B cell (primary cell): ENCODE data around the gene BSND. TPM values are rescaled to one million over a fixed set of nuclear protein-coding genes. Genes with fewer than 3 reads are reported as not detected.

ENCODE experiments used
- ATAC-seq: fragments of 200-7000 bp; cut with Tn5 transposase; one replicate; pipeline ENCODE4 v1.10.0; 2021; ENCODE audit warnings: low read depth, mild to moderate bottlenecking, moderate number of reproducible peaks, moderate library complexity
- CTCF ChIA-PET: fragments of 350-600 bp; sonication (Branson Sonifier 250); formaldehyde crosslinking; loops from one replicate; lab custom pipeline; 2021; ENCODE audit warnings: antibody characterized with exemption, inconsistent platforms; lab: Charles Lee
- POLR2A ChIA-PET: fragments of 350-600 bp; sonication (Branson Sonifier 250); formaldehyde crosslinking; loops from one replicate; lab custom pipeline; 2021; ENCODE audit warnings: antibody characterized with exemption; lab: Charles Lee
- DNase-seq: peaks from one replicate; pipeline ENCODE4 v3.0.0; 2013
- H2AFZ ChIP-seq: 2 replicates; pipeline ENCODE4 v1.6.1; 2012; ENCODE audit warnings: mild to moderate bottlenecking, low read depth, low read length; ENCODE audit not compliant: insufficient read depth, poor library complexity, severe bottlenecking
- H3K27ac ChIP-seq, 2 donors: 1 replicate in 1 of 2; 2 replicates in 1 of 2; pipeline ENCODE4 v1.5.1; 2012 to 2013; ENCODE audit warnings: low read length in 2 of 2, mild to moderate bottlenecking in 2 of 2, moderate library complexity in 1 of 2
- H3K27me3 ChIP-seq, 4 experiments: fragments of 200-600 bp in 1 of 4; sonication (generic) in 1 of 4; replicated peaks in 1 of 4; 1 replicate in 2 of 4; 2 replicates in 2 of 4; pipeline versions ENCODE4 v1.6.1 to v1.7.0; 2013 to 2016; ENCODE audit warnings: low read length in 3 of 4, mild to moderate bottlenecking in 2 of 4, mixed read lengths in 1 of 4, moderate library complexity in 1 of 4; ENCODE audit not compliant: insufficient read depth in 4 of 4, control insufficient read depth in 3 of 4; ENCODE audit errors: control extremely low read depth in 1 of 4
- H3K36me3 ChIP-seq, 2 experiments: replicated peaks in 1 of 2; 1 replicate in 1 of 2; 2 replicates in 1 of 2; pipeline versions ENCODE4 v1.6.1 to v1.7.1; 2013; ENCODE audit warnings: low read length in 1 of 2; ENCODE audit not compliant: insufficient read depth in 2 of 2, control insufficient read depth in 1 of 2; ENCODE audit errors: control extremely low read depth in 1 of 2, extremely low read depth in 1 of 2
- H3K4me1 ChIP-seq, 2 donors: fragments of 200-600 bp in 1 of 2; sonication (generic) in 1 of 2; 1 replicate in 1 of 2; 2 replicates in 1 of 2; pipeline versions ENCODE4 v1.5.1 to v1.6.1; 2013 to 2017; ENCODE audit warnings: low read length in 2 of 2; ENCODE audit not compliant: control insufficient read depth in 2 of 2, insufficient read depth in 2 of 2
- H3K4me2 ChIP-seq: replicated peaks from 2 replicates; pipeline ENCODE3; 2012; ENCODE audit warnings: mild to moderate bottlenecking, low read depth, low read length; ENCODE audit not compliant: poor library complexity, severe bottlenecking
- H3K4me3 ChIP-seq, 5 experiments: fragments of 200-600 bp in 1 of 5; sonication (generic) in 1 of 5; 1 replicate in 3 of 5; 2 replicates in 2 of 5; pipeline versions ENCODE4 v1.5.1 to v1.7.0; 2011 to 2016; ENCODE audit warnings: low read length in 4 of 5, mild to moderate bottlenecking in 4 of 5, low read depth in 2 of 5, control low read depth in 1 of 5, moderate library complexity in 1 of 5; ENCODE audit not compliant: insufficient read depth in 1 of 5; ENCODE audit errors: control extremely low read depth in 1 of 5, extremely low read depth in 1 of 5
- H3K79me2 ChIP-seq: fragments of 200-600 bp; sonication (generic); one replicate; pipeline ENCODE4 v1.6.0; 2016; ENCODE audit warnings: low read length; ENCODE audit not compliant: control insufficient read depth, insufficient read depth
- H3K9ac ChIP-seq: fragments of 200-600 bp; sonication (generic); 2 replicates; pipeline ENCODE4 v1.6.1; 2017; ENCODE audit warnings: mild to moderate bottlenecking, low read length, moderate library complexity
- H3K9me3 ChIP-seq, 3 donors: one replicate each; pipeline versions ENCODE4 v1.6.1 to v1.7.1; 2013; ENCODE audit warnings: low read length in 2 of 3; ENCODE audit not compliant: control insufficient read depth in 2 of 3, insufficient read depth in 1 of 3; ENCODE audit errors: control extremely low read depth in 1 of 3
- H4K20me1 ChIP-seq: 2 replicates; pipeline ENCODE4 v1.6.0; 2012; ENCODE audit warnings: mild to moderate bottlenecking, low read length; ENCODE audit not compliant: insufficient read depth, control insufficient read depth, poor library complexity, severe bottlenecking
- H3K27ac Mint-ChIP-seq: one replicate; pipeline ENCODE4 v1.8.0; 2021; ENCODE audit warnings: mixed read lengths
- H3K27me3 Mint-ChIP-seq: one replicate; pipeline ENCODE4 v1.8.0; 2021; ENCODE audit warnings: mixed read lengths
- H3K4me1 Mint-ChIP-seq: one replicate; pipeline ENCODE4 v1.8.0; 2021; ENCODE audit warnings: mixed read lengths
- H3K4me3 Mint-ChIP-seq: one replicate; pipeline ENCODE4 v1.8.0; 2021; ENCODE audit warnings: mixed read lengths
- H3K9me3 Mint-ChIP-seq: one replicate; pipeline ENCODE4 v1.8.0; 2022; ENCODE audit warnings: mixed read lengths; ENCODE audit not compliant: insufficient read depth
- EZH2 ChIP-seq: IDR thresholded peaks from 2 replicates; pipeline ENCODE4 v1.6.1; 2012; ENCODE audit warnings: borderline replicate concordance, low read depth, mild to moderate bottlenecking, moderate library complexity, low read length; ENCODE audit not compliant: insufficient read depth, poor library complexity, severe bottlenecking
- WGBS: methylation state at CpG from one replicate; pipeline ENCODE4 v1.1.5; 2013; ENCODE audit warnings: missing lambda C conversion rate; ENCODE audit not compliant: insufficient coverage; 5-methylcytosine and 5-hydroxymethylcytosine counted together
- intact Hi-C: fragments of 100-400 bp; cut with micrococcal nuclease; formaldehyde crosslinking; loops from one replicate; pipeline ENCODE4 v1.10.0; 2022
- polyA plus RNA-seq: library from polyadenylated mRNA; depleted of rRNA; stranded (reverse); fragments of >200 nt; gene quantifications from 2 replicates; pipeline ENCODE4 v1.2.3, GENCODE V29; 2012
- total RNA-seq, 2 donors: library from RNA; stranded (reverse); fragments of 120-200 nt in 1 of 2; gene quantifications; 1 replicate in 1 of 2; 2 replicates in 1 of 2; pipeline versions ENCODE4 v1.2.3 to v1.2.4, GENCODE V29; 2013 to 2022
- TF ChIP-seq, protein P1 (sequence below): fragments of 200-600 bp; IDR thresholded peaks from one replicate; pipeline ENCODE4 v1.8.0; 2022; ENCODE audit warnings: antibody characterized with exemption, mild to moderate bottlenecking

BSND gene
- total and polyA plus RNA-seq, 2 donors (not counting 1 experiment from before 2014, with no cell fraction given): not detected

DNA sequence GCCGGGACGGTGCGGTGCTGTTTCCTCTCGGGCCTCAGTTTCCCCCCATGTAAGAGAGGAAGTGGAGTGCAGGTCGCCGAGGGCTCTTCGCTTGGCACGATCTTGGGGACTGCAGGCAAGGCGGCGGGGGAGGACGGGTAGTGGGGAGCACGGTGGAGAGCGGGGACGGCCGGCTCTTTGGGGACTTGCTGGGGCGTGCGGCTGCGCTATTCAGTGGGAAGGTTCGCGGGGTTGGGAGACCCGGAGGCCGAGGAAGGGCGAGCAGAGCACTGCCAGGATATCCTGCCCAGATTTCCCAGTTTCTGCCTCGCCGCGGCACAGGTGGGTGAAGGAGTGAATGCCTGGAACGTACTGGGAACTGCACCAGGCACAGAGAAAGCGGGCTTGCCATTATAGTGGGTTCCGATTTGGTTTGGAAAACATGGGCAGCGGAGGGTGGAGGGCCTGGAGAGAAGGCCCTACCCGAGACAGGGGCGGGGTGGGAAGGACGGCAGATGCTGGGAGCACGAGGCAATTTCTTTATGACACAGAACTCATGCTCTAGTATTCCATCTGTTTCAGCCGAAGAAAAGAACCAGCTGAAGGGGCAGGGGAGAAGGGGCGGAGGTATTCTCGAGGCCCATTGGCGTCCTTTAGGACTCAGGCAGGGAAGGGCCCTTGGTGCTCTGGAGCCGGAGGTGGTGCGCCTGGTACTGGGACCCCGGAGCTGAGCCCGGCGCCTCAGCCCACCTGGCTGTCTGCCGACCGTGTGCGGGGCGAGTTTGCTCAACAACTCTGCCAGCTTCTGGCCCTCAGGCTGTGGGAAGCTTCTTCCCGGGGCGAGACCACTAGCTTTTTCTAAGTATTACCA, 41.6 kb downstream of the BSND start:
- Histone ChIP-seq H3K36me3 (no peaks in the 10 kb centered on the region), H3K9me3 (no peaks in the 10 kb centered on the region), H3K4me1 (no peaks in the 10 kb centered on the region), H3K79me2 (no peaks in the 10 kb centered on the region), H2AFZ (no peak overlapping the region), H4K20me1 (no peaks in the 10 kb centered on the region), H3K27me3 (peaks cover 0 to 28% (median 8%) of the 10 kb centered on the region in 4 experiments), H3K9ac (no peak overlapping the region), H3K4me2 (no peak overlapping the region), H3K27ac (no peak overlapping the region), H3K4me3 (no peak overlapping the region)
- WGBS: 18% methylated on average over 44 of the region's 49 CpGs
- DNase-seq (no peak), ATAC-seq (no peak)
- Mint-ChIP-seq H3K4me1 (no peaks in the 10 kb centered on the region), H3K4me3 (no peak overlapping the region), H3K27ac (no peak overlapping the region), H3K9me3 (no peaks in the 10 kb centered on the region), H3K27me3 (peaks cover 53% of the 10 kb centered on the region)
- TF ChIP-seq, protein P1, sequence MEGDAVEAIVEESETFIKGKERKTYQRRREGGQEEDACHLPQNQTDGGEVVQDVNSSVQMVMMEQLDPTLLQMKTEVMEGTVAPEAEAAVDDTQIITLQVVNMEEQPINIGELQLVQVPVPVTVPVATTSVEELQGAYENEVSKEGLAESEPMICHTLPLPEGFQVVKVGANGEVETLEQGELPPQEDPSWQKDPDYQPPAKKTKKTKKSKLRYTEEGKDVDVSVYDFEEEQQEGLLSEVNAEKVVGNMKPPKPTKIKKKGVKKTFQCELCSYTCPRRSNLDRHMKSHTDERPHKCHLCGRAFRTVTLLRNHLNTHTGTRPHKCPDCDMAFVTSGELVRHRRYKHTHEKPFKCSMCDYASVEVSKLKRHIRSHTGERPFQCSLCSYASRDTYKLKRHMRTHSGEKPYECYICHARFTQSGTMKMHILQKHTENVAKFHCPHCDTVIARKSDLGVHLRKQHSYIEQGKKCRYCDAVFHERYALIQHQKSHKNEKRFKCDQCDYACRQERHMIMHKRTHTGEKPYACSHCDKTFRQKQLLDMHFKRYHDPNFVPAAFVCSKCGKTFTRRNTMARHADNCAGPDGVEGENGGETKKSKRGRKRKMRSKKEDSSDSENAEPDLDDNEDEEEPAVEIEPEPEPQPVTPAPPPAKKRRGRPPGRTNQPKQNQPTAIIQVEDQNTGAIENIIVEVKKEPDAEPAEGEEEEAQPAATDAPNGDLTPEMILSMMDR: no peak
- no peak for TF ChIP-seq EZH2
- POLR2A ChIA-PET: no interaction called here
- CTCF ChIA-PET: no interaction called here
- intact Hi-C loops: no loop called here

DNA sequence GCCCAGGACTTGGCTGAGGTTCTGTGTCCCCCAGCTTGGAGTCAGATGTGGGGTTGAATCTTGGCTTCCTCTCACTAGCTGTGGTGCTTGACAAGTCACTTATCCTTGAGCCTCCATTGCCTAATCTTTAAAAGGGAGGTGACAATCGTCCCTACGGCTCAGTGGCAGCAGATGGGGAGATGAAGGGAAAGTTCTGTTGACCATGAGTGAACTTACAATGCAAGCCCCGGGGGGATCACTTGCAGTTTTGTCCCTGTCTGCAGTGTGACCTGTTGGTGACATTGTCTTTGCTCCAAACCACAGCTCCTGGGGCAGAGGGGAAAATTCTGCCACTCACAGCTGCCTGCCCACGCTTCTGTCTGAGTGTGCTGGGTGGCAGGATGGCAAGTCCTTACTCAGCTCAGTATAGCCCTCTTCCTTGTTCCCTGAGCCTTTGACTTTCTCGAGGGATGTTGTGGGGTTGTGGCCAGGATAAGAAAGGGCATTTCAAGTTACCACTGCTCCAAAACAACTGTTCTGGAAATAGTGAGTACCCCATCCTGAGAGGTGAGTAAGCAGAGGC, 42.3 kb downstream of the BSND start:
- CTCF ChIA-PET: no interaction called here
- intact Hi-C loops: no loop called here
- WGBS: 31% methylated on average over 3 of the region's 5 CpGs
- Histone ChIP-seq H2AFZ (no peak overlapping the region), H3K27ac (no peak overlapping the region), H3K4me2 (no peak overlapping the region), H3K4me3 (no peak overlapping the region), H4K20me1 (no peaks in the 10 kb centered on the region), H3K79me2 (no peaks in the 10 kb centered on the region), H3K36me3 (no peaks in the 10 kb centered on the region), H3K27me3 (peaks cover 0 to 28% (median 8%) of the 10 kb centered on the region in 4 experiments), H3K9ac (no peak overlapping the region), H3K9me3 (no peaks in the 10 kb centered on the region), H3K4me1 (no peaks in the 10 kb centered on the region)
- H3K9me3 Mint-ChIP-seq: no peaks in the 10 kb centered on the region
- H3K4me3 Mint-ChIP-seq: no peak overlapping the region
- no peak for ATAC-seq
- TF ChIP-seq, protein P1: no peak
- peaks cover 48% of the 10 kb centered on the region for H3K27me3 Mint-ChIP-seq
- POLR2A ChIA-PET: no interaction called here
- no peak for DNase-seq
- H3K4me1 Mint-ChIP-seq: no peaks in the 10 kb centered on the region
- H3K27ac Mint-ChIP-seq: no peak overlapping the region
